H1 (cell line): ENCODE measurements around the gene KLF7. TPM values are rescaled to one million over a fixed set of nuclear protein-coding genes. Genes with fewer than 3 reads are reported as not detected.

Source experiments
- POLR2A ChIP-seq, 2 experiments: IDR thresholded peaks; 1 replicate in 1 of 2; 2 replicates in 1 of 2; pipeline ENCODE4 v1.6.1; 2011; ENCODE audit warnings: low read depth in 2 of 2, low read length in 2 of 2, mild to moderate bottlenecking in 2 of 2; ENCODE audit errors: control extremely low read depth in 1 of 2
- polyA plus RNA-seq, 7 experiments: library from polyadenylated mRNA; depleted of rRNA in 3 of 7; stranded (reverse) in 5 of 7; unstranded in 2 of 7; fragments of >200 nt in 5 of 7; fragments of 200-250 nt in 2 of 7; gene quantifications; 1 replicate in 5 of 7; 2 replicates in 1 of 7; 4 replicates in 1 of 7; pipeline versions ENCODE4 v1.2.1 to v1.2.3, GENCODE V29; 2011 to 2013; ENCODE audit warnings: missing spikeins in 2 of 7, mixed read lengths in 2 of 7
- total RNA-seq: library from RNA; stranded (reverse); fragmentation: NEBNext Ultra II Directional; extraction: Animal tissue kit (Norgen Biotek cat#: 25700); gene quantifications from 2 replicates; pipeline ENCODE4 v1.2.1, GENCODE V29; 2021

The KLF7 gene
- total and polyA plus RNA-seq, 2 of the 8 experiments (the other 6 are each of a cell fraction or from before 2014, with no cell fraction given) = 9.6 to 23.3 TPM

DNA sequence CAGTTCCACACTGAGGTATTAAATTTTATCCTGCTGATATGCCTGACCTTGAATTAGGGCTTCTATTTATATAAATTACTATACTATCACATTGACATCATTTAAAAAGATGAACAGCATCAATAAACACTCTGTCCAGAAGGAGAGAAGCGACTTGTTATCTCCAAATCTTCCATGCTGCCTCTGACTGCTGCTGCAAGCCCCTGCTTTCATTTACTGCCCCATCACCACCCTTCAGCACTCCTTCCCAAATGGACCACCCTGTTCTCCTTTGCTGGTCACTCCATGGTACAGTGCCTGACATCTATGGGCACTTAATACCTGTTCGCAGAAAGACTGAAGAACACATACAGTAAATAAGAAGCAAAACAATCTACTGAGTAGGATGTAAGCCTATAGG, 48.1 kb downstream of the KLF7 start (continued):
- no peak for TF ChIP-seq POLR2A (IDR thresholded peaks at IDR 0.05; ENCODE audit: control extremely low read depth in 1 of 2, low read depth in 2 of 2, low read length in 2 of 2)
